GM19452 (cell line): Measurements from ENCODE around the gene B3GNT8.
"Not testable (repeated sequence)": the region's sequence is repeated elsewhere in the genome, so short reads cannot be mapped to it uniquely, and the experiment has no call there.

ENCODE experiments used
- ATAC-seq: cut with Tn5 transposase; IDR thresholded peaks from one replicate; pipeline ENCODE4 v1.9.1; 2021; ENCODE audit not compliant: unreplicated experiment

The B3GNT8 gene

GRCh38 chr19:41426952-41427646, at the start of gene B3GNT8:
Gene B3GNT8 (minus strand): TSS chr19:41427374. CDS start chr19:41426778, 596 bp downstream.
- ATAC-seq = no peak

- ATAC-seq = no peak
Observed at GRCh38 chr19:41476583-41476982, 49.4 kb upstream of the B3GNT8 start.

GRCh38 chr19:41463257-41464256, 36.4 kb upstream of the B3GNT8 start:
- not testable (repeated sequence) for ATAC-seq

GRCh38 chr19:41462497-41462896, 35.3 kb upstream of the B3GNT8 start:
- no peak for ATAC-seq

GRCh38 chr19:41457241-41457640, 30.1 kb upstream of the B3GNT8 start:
- peak; percentile 71 for ATAC-seq

- ATAC-seq = no peak
Observed at GRCh38 chr19:41456342-41456918, 29.3 kb upstream of the B3GNT8 start.

GRCh38 chr19:41455936-41456335, 28.8 kb upstream of the B3GNT8 start:
- no peak for ATAC-seq

- ATAC-seq = no peak
Observed at GRCh38 chr19:41452584-41453275, 25.6 kb upstream of the B3GNT8 start.

- no peak for ATAC-seq
Observed at GRCh38 chr19:41449865-41450178, 22.6 kb upstream of the B3GNT8 start.

GRCh38 chr19:41449079-41449864, 22.1 kb upstream of the B3GNT8 start:
- ATAC-seq = no peak

- no peak for ATAC-seq
Observed at GRCh38 chr19:41447732-41448332, 20.7 kb upstream of the B3GNT8 start.

GRCh38 chr19:41445575-41445974, 18.4 kb upstream of the B3GNT8 start:
- ATAC-seq = no peak

GRCh38 chr19:41443813-41444455, 16.8 kb upstream of the B3GNT8 start:
- no peak for ATAC-seq

- ATAC-seq = no peak
Observed at GRCh38 chr19:41442473-41443355, 15.5 kb upstream of the B3GNT8 start, which contains the start of gene ERICH4. Gene ERICH4 (plus strand): TSS chr19:41443156. CDS start chr19:41443170, 14 bp downstream.

- ATAC-seq = no peak
Observed at GRCh38 chr19:41441321-41441945, 14.3 kb upstream of the B3GNT8 start.

- ATAC-seq = peak; percentile 87
Observed at GRCh38 chr19:41439441-41440222, 12.5 kb upstream of the B3GNT8 start, which contains the start of gene DMAC2. Gene DMAC2 (minus strand): TSS chr19:41439912. CDS start chr19:41439899, 13 bp downstream.
